ENCODE results near the gene HGF. TPM values are rescaled to one million over a fixed set of nuclear protein-coding genes. Genes with fewer than 3 reads are reported as not detected.

HGF gene
- total RNA-seq, 1 donor = 33.2 TPM

- no peak for TF ChIP-seq CTCF (IDR thresholded peaks at IDR 0.05; ENCODE audit: insufficient read depth, low read depth, low read length)
- DNase-seq (ENCODE audit: low read depth) = no peak
- H3K4me3 ChIP-seq (ENCODE audit: low read depth, low read length) = no peak overlapping the region
Observed at GRCh38 chr7:81709836-81710235, 60.0 kb downstream of the HGF start.

GRCh38 chr7:81707966-81708365 is 61.9 kb downstream of the HGF start:
- no peak overlapping the region for H3K4me3 ChIP-seq (ENCODE audit: low read depth, low read length)
- DNase-seq (ENCODE audit: low read depth) = peak; percentile 76
- TF ChIP-seq CTCF (IDR thresholded peaks at IDR 0.05; ENCODE audit: insufficient read depth, low read depth, low read length) = no peak

- H3K4me3 ChIP-seq (ENCODE audit: low read depth, low read length) = no peak overlapping the region
- DNase-seq (ENCODE audit: low read depth) = peak; percentile 39
- TF ChIP-seq CTCF (IDR thresholded peaks at IDR 0.05; ENCODE audit: insufficient read depth, low read depth, low read length) = no peak
Observed at GRCh38 chr7:81707196-81707595, 62.7 kb downstream of the HGF start.

GRCh38 chr7:81705206-81705605 is 64.6 kb downstream of the HGF start:
- no peak for DNase-seq (ENCODE audit: low read depth)
- no peak overlapping the region for H3K4me3 ChIP-seq (ENCODE audit: low read depth, low read length)
- no peak for TF ChIP-seq CTCF (IDR thresholded peaks at IDR 0.05; ENCODE audit: insufficient read depth, low read depth, low read length)

- no peak for TF ChIP-seq CTCF (IDR thresholded peaks at IDR 0.05; ENCODE audit: insufficient read depth, low read depth, low read length)
- H3K4me3 ChIP-seq (ENCODE audit: low read depth, low read length) = no peak overlapping the region
- DNase-seq (ENCODE audit: low read depth) = peak; percentile 86
Observed at GRCh38 chr7:81704595-81704994, 65.3 kb downstream of the HGF start.

- TF ChIP-seq CTCF (IDR thresholded peaks at IDR 0.05; ENCODE audit: insufficient read depth, low read depth, low read length) = no peak
- DNase-seq (ENCODE audit: low read depth) = no peak
- no peak overlapping the region for H3K4me3 ChIP-seq (ENCODE audit: low read depth, low read length)
Observed at GRCh38 chr7:81698965-81699364, 70.9 kb downstream of the HGF start.

GRCh38 chr7:81694711-81695110 is 75.1 kb downstream of the HGF start:
- TF ChIP-seq CTCF (IDR thresholded peaks at IDR 0.05; ENCODE audit: insufficient read depth, low read depth, low read length) = no peak
- DNase-seq (ENCODE audit: low read depth) = peak; percentile 68
- H3K4me3 ChIP-seq (ENCODE audit: low read depth, low read length) = no peak overlapping the region

All from fibroblast of villous mesenchyme (primary cell).